HG03469 (cell line): Measurements from ENCODE around the gene URB2.
"Not testable (repeated sequence)": the region's sequence is repeated elsewhere in the genome, so short reads cannot be mapped to it uniquely, and the experiment has no call there.

Experiments
- ATAC-seq: cut with Tn5 transposase; IDR thresholded peaks from one replicate; pipeline ENCODE4 v1.9.1; 2021; ENCODE audit warnings: mild to moderate bottlenecking, moderate library complexity, moderate number of reproducible peaks; ENCODE audit not compliant: unreplicated experiment

The URB2 gene

DNA sequence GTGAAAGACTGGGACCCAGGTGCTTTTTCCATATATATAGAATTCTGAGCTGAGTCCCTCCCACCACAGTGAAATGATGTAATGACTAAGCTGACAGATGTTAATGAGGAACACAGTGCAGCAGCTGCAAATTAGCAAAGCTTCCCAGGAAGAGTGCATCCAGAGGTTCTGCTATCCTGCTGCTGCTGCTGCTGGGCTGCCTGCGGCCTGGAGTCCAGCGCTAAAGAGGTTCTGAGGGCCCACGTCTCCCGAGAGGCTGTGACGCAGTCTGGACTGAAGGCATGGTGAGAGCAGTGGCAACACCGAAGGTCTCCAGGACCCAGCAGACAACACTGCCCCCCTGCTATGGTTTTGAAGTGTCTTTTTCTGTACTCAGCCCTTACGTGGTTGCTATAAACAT, 63.9 kb downstream of the URB2 start:
- ATAC-seq: no peak

DNA sequence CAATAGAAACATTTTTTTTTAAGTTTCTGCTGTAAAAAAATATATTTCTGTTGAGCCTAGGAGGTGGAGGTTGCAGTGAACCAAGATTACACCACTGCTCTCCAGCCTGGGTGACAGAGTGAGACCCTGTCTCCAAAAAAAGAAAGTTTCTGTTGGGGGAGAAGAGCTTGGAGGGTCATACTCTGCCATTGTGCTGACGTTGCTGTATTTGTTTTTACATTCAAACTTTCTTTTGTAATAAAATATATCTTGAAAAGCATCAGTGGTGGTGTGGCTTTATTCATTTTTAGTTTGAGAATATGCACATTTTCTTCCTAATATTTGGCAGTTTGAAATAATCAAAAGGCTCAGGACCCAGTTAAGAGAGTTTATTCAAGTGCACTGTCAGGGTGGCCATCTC, 64.6 kb downstream of the URB2 start:
- no peak for ATAC-seq

DNA sequence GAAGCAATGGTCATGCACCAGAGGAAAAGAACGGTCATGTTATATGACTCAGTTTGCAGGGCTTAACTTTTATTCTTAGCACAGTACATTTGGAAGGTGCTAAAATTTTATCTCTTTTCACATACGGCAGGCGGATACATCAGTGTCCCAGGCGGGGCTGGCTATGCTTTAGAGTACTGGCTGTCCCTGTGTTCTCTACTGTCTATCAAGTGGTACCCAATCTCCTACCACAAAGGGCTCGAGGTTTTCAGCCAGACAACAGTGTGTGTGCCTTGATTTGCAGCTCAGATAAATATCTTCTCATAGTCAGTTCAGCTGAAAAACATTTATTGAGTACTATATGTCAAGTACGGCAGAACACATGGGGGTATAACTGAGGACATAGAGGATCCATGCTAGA, 65.3 kb downstream of the URB2 start:
- ATAC-seq: no peak

DNA sequence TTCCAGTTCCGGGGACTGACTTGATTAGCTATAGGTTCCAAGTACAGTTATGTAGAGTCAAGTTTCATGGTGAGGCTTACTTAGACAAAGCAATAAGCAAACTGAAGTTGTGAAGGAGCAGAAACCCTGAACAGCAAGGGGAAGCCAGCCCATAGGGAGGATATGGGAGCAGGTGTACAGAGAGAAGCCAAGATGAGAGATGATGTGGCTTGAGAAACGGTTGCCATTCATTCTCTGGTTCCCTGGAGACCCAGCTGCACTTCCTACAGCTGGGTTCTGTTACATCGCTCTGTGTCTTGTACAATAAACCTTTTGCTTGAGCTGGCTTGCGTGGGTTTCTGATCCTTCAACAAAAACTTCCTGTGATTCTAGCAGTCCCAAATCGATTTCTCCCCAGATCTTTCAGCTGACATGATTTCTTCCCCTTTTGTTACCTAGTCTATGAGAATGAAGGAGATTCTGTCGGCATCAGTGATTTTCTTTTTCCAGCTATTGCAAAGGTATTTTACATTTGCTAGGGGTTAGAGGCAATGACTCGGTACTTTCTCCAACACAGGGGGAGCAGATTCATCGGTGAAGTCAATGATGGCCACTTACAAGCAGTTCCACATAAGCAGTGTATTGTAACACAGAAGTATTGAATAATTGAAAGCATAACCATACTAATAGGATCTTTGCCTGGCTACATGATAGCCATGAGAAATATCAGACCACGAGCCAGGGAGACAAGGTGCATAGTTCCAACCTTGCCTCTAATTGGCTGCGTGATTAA, 67.3 kb downstream of the URB2 start:
- ATAC-seq: no peak

DNA sequence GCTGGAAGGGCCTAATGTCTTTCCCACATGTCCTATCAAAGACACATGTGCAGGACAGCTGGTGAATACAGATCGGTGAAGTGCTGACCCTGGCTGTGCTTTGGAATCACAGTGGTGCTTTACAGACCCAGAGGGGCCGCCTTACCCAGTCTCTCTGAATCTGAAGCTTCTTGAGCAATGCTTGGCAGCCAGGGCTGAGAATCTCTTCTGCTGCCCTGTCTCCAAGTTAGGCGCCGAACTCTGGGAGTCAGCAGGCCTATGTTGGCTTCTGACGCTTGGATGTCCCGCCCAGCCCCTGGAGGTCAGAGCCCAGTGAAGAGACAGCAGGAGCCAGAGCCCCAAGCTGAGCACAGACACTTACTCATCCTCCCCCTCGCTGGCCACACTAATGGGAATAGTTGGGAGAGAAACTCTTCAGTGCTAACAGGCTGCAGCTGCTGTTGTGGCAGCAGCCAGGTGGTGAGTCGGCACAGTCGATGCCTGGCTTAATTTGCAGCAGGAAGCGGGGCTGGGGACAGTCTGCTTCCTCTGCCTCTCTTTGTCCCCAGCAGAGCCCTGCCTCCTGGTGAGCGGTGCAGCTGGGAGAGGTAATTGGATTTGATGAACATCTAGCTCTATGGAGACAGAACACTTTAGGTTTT, 68.1 kb downstream of the URB2 start:
- ATAC-seq: no peak

DNA sequence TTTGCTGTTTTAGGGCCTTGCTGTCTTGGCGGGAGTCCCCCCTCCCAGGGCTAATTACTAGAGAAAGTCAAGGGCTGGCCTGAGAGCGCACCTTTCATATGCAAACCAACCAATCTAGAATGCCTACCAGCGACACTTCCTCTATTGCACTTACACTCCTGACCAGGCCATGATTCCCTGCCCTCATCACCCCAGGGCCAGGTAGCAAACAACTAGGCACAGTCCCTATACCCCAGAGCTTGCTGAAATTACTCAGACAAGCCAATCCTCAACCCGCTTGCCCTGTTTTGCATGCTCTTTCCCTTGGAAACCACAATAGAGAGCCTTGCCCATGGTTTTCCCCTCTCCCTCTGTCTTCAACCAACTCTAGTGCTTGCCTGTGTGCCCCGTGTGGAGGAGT, 70.3 kb downstream of the URB2 start:
- no peak for ATAC-seq

DNA sequence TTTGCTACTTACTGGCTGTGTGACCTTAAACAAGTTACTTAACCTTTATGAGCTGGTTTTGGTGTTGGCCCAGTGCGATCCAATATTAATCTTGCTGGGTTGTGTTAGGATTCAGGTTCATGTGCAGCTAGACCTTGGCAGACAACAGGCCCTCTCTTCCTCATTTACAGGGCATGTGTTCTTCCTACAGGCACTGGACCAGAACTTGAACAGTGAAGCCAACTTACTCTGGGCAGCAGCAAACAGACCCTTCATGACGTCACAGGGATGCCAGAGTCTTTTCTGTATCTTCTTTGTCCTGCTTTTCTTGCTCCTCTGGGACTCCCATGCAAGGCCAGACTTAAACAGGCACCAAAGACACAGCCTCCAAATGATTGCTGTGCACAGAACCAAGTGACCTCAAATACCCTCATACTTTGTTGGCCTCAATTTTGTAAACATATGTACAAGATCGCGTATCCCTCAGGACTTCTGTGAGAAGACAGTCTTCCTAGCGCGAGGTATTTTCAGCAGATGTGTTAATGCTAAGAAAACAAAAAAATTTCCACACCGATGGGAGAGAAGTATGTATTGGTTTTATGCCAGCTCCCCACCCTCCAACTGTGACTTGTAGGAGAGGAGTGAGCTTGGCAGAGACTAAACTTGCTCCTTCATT, 73.7 kb downstream of the URB2 start:
- no peak for ATAC-seq

DNA sequence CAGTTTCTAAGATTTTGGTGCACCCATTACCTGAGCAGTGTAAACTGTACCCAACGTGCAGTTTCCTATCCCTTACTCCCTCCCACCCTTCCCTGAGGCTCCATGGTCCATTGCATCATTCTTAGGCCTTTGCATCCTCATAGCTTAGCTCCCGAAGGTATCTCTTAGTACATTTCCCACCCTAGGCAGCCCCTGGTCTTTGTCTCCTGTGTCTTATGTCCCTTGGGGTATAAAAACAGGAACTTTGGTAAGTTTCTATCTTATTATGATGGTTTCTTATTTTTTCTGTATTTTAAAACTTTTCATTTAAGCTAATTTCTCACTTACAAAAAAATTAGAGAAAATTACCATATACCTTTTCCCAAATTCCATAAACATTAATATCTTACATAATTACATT, 78.1 kb downstream of the URB2 start:
- no peak for ATAC-seq

DNA sequence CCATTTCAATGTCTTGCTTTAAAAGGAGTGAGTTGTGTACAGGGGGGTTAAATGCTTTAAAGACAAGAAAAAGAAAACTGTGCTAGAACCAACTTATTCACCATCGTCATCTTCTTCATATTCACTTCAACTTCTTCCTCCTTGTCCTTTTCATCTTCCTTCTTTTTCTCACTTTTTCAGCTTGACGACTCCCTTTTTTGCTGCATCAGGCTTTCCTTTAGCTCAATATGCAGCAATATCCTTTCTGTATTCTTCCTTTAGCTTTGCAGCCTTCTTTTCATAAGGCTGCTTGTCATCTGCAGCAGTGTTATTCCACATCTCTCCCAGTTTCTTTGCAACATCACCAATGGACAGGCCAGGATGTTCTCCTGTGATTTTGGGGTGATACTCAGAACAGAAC, 79.1 kb downstream of the URB2 start:
- ATAC-seq: not testable (repeated sequence)

DNA sequence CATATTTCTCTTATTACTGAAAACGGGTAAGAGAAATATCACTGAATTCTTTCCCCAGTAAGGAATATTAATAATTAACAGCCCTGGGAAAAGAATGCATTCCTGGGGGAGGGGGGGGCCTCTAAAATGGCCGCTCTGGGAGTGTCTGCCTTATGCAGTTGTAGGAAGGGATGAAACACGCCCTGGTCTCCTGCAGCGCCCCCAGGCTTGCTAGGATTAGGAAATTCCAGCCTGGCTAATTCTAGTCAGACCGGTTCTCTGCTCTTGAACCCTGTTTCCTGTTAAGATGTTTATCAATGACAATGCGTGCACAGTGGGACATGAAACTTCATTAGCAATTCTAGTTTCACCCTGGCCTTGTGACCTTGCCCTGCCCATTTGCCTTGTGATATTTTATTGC, 81.1 kb downstream of the URB2 start:
- not testable (repeated sequence) for ATAC-seq

DNA sequence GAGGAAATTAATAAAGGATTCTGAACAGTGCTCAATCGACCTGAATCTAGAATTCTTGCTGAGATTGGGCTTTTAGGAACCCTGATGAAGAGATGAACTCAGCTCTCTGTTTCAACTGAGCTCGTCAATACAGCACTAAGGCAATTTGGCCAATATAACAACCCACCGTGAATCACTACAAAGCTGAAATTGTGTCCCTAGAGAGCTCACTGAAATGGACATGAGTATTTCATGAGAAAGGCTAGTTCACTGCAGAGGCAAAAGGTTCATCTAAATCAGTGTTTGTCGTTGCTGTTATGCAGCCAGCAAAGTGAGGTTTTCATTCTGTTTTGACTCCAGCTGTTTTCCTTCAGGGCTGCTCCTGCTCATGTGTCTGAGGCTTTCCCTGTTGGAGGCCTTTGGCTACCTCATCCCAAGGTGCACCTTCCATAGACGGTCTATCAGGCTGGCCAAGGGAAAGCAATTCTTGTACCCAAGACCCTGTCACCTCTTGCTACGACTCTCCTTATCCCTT, 83.5 kb downstream of the URB2 start:
- ATAC-seq: no peak
